ENCODE results near the gene ADGRG3.

- TF ChIP-seq CTCF (IDR thresholded peaks at IDR 0.05) (no peak), EZH2 (IDR thresholded peaks at IDR 0.05) (no peak)
These were observed 67.8 kb downstream of the ADGRG3 start, which contains the start of gene KATNB1 for GRCh38 chr16:57735755-57736418.
